Heart left ventricle (tissue), 16 donors: ENCODE results near the gene LRRC40. TPM values are rescaled to one million over a fixed set of nuclear protein-coding genes. Genes with fewer than 3 reads are reported as not detected.

Source experiments
- ATAC-seq, 4 donors: fragments of 200-7000 bp; cut with Tn5 transposase; one replicate each; pipeline ENCODE4 v1.9.1; 2020 to 2022; ENCODE audit warnings: moderate library complexity in 4 of 4, mild to moderate bottlenecking in 3 of 4, moderate number of reproducible peaks in 1 of 4
- DNase-seq, 5 donors: peaks; one replicate each; pipeline ENCODE4 v3.0.0-alpha.2; 2020
- H3K27ac ChIP-seq, 12 donors: fragments of 200-600 bp; sonication (generic) in 4 of 12; one replicate each; pipeline versions ENCODE4 v1.5.0 to v1.8.0; 2016 to 2022; ENCODE audit warnings: mild to moderate bottlenecking in 2 of 12
- H3K27me3 ChIP-seq, 9 donors: fragments of 200-600 bp; sonication (generic) in 2 of 9; one replicate each; pipeline versions ENCODE4 v1.5.1 to v1.8.0; 2016 to 2022; ENCODE audit warnings: mild to moderate bottlenecking in 3 of 9
- H3K36me3 ChIP-seq, 9 donors: fragments of 200-600 bp; sonication (generic) in 2 of 9; one replicate each; pipeline versions ENCODE4 v1.5.0 to v1.8.0; 2018 to 2022; ENCODE audit warnings: mild to moderate bottlenecking in 2 of 9
- H3K4me1 ChIP-seq, 12 donors: fragments of 200-600 bp; sonication (generic) in 4 of 12; one replicate each; pipeline versions ENCODE4 v1.5.0 to v1.8.0; 2016 to 2022; ENCODE audit warnings: mild to moderate bottlenecking in 3 of 12
- H3K4me3 ChIP-seq, 12 donors: fragments of 200-600 bp; sonication (generic) in 4 of 12; one replicate each; pipeline versions ENCODE4 v1.5.0 to v1.8.0; 2017 to 2022; ENCODE audit warnings: mild to moderate bottlenecking in 9 of 12, moderate library complexity in 4 of 12
- H3K9me3 ChIP-seq, 12 donors: fragments of 200-600 bp; sonication (generic) in 4 of 12; one replicate each; pipeline versions ENCODE4 v1.5.0 to v1.8.0; 2016 to 2022; ENCODE audit warnings: mild to moderate bottlenecking in 1 of 12
- CTCF ChIP-seq, 12 donors: fragments of 200-600 bp; sonication (generic) in 4 of 12; IDR thresholded peaks; one replicate each; pipeline versions ENCODE4 v1.5.0 to v1.8.0; 2018 to 2022; ENCODE audit warnings: antibody characterized with exemption in 12 of 12, mild to moderate bottlenecking in 5 of 12
- POLR2A ChIP-seq, 2 donors: fragments of 450-650 bp; IDR thresholded peaks; one replicate each; pipeline ENCODE4 v1.6.1; 2017; ENCODE audit warnings: antibody characterized with exemption in 2 of 2, mild to moderate bottlenecking in 2 of 2, moderate library complexity in 2 of 2
- WGBS, 4 donors: extraction: QIAGEN DNeasy Blood & Tissue Kit in 2 of 4; methylation state at CpG; one replicate each; pipeline versions ENCODE4 v1.1.5 to v1.1.7; 2013 to 2018; 5-methylcytosine and 5-hydroxymethylcytosine counted together
- intact Hi-C, 10 donors: fragments of 100-400 bp; cut with DNase I; formaldehyde crosslinking; loops; one replicate each; pipeline versions ENCODE4 v1.11.1 to v1.14.2; 2022
- polyA plus RNA-seq, 2 donors: library from polyadenylated mRNA; stranded (reverse); fragments of 200-250 nt; gene quantifications; one replicate each; pipeline ENCODE4 v1.2.3, GENCODE V29; 2013
- total RNA-seq, 9 donors: library from RNA; depleted of rRNA in 2 of 9; stranded (reverse); fragments of >200 nt in 2 of 9; fragmentation: NEBNext Ultra II Directional in 3 of 9; extraction: Animal tissue kit (Norgen Biotek cat#: 25700) in 3 of 9; gene quantifications; one replicate each; pipeline versions ENCODE4 v1.1.0 to v1.2.4, GENCODE V29; 2016 to 2023
- donor health status: ischemic (EF 13 %, LVEDD 7.1; RV severe dilation, severe dysfunction).
- donor health status: healthy with polysubstance abuse.
- donor health status: DM: no; HTN: yes; CAD: no.
- donor health status: DM: no; HTN: no; CAD: no.
- donor health status: ischemic (EF 25% LVEDD 6.9; RV normal size, moderate dysfunction).
- donor health status: ischemic (EF 25% LVEDD 5.7; RV mildly dilated, moderate dysfunction).
- donor health status: healthy.
- donor health status: DM: yes; HTN: yes; CAD: no.
- donor health status: ischemic (EF 35%, LVEDD 5.7; RV mildly dilated, moderate dysfunction).
- donor health status: nonischemic (EF 11% LVEDD 7.7; RV severe dilation, severe dysfunction).
- donor health status: DM: yes; HTN: yes; CAD: no.
- donor health status: PGD.
- donor health status: ischemic (EF 29% LVEDD 5.4; RV normal size, mild dysfunction).
- donor health status: nonischemic (EF 23%, LVEDD 6.1; RV moderate dilation, normal function).

LRRC40 gene
- total and polyA plus RNA-seq, 11 donors = 6.7 to 13.0 (median 10.9) TPM

- Histone ChIP-seq H3K27ac (peak within 1 kb of the TSS; percentile 78 to 98 (median 94)), H3K4me1 (peaks cover 0 to 56% (median 45%) of the 10 kb centered on the region in 12 donors), H3K9me3 (no peaks in the 10 kb centered on the region), H3K27me3 (no peaks in the 10 kb centered on the region), H3K4me3 (peak within 1 kb of the TSS; percentile 65 to 92 (median 83)), H3K36me3 (peaks cover 0 to 45% (median 35%) of the 10 kb centered on the region in 9 donors)
- WGBS, 4 donors = 0% methylated on average over 64 to 74 of the region's 74 CpGs
- intact Hi-C loops = loop anchor here in 6 of 10 donors (1.0 to 10.0 kb wide), 6 partner anchors 16 to 193 kb away; partner anchors contain the start of genes ANKRD13C (in 5 of the 6), CTH (in 3 of the 6) and LRRC40 (in 3 of the 6)
- DNase-seq (peak; percentile 96 to 98 (median 97)), ATAC-seq (peak; percentile 98 to 100 (median 100))
- TF ChIP-seq POLR2A (IDR thresholded peaks at IDR 0.05) = peak in 1 of 2 donors; percentile 72
- peak in 2 of 12 donors; percentile 14 to 38 for TF ChIP-seq CTCF (IDR thresholded peaks at IDR 0.05)
These were observed 16.1 kb upstream of the LRRC40 start, which contains the start of gene SRSF11 for GRCh38 chr1:70221238-70222121. SRSF11 (plus strand) TSS chr1:70221380; CDS start chr1:70221637, 257 bp downstream.

- ATAC-seq (no peak), DNase-seq (no peak)
- WGBS, 4 donors = 48 to 52% (median 50%) methylated on average over 17 of the region's 17 CpGs
- intact Hi-C loops = loop anchor here in 6 of 10 donors (1.0 to 10.0 kb wide), 5 partner anchors 15 to 194 kb away; partner anchors contain the start of genes ANKRD13C (in 5 of the 6), CTH (in 3 of the 6) and LRRC40 (in 2 of the 6)
- Histone ChIP-seq H3K27me3 (no peaks in the 10 kb centered on the region), H3K27ac (peak overlapping the region; percentile 78 to 98 (median 94)), H3K36me3 (peaks cover 0 to 46% (median 37%) of the 10 kb centered on the region in 9 donors), H3K4me3 (peak overlapping the region; percentile 65 to 92 (median 83)), H3K9me3 (no peaks in the 10 kb centered on the region), H3K4me1 (peaks cover 0 to 51% (median 41%) of the 10 kb centered on the region in 12 donors)
- TF ChIP-seq POLR2A (IDR thresholded peaks at IDR 0.05) = no peak
- no peak for TF ChIP-seq CTCF (IDR thresholded peaks at IDR 0.05)
These were observed 15.3 kb upstream of the LRRC40 start for GRCh38 chr1:70220517-70221237.

- no peak for TF ChIP-seq CTCF (IDR thresholded peaks at IDR 0.05)
- no peak for TF ChIP-seq POLR2A (IDR thresholded peaks at IDR 0.05)
- intact Hi-C loops = loop anchor here in 6 of 10 donors (5.0 to 10.0 kb wide), 4 partner anchors 132 to 195 kb away; partner anchors contain the start of genes ANKRD13C (in 5 of the 6) and CTH (in 3 of the 6)
- no peaks in the 10 kb centered on the region for H3K9me3 ChIP-seq
- ATAC-seq (no peak), DNase-seq (no peak)
- H3K4me3 ChIP-seq = no peak overlapping the region
- no peaks in the 10 kb centered on the region for H3K27me3 ChIP-seq
- peaks cover 0 to 46% (median 37%) of the 10 kb centered on the region in 9 donors for H3K36me3 ChIP-seq
- H3K4me1 ChIP-seq = peaks cover 0 to 50% (median 39%) of the 10 kb centered on the region in 12 donors
- 61 to 67% (median 65%) methylated on average over 2 of the region's 2 CpGs for WGBS, 4 donors
- H3K27ac ChIP-seq = peak overlapping the region in 1 of 12 donors; percentile 94
These were observed 14.6 kb upstream of the LRRC40 start for GRCh38 chr1:70220015-70220414.
